Measurements from ENCODE around the gene BCL2L13.

BCL2L13 gene

DNA sequence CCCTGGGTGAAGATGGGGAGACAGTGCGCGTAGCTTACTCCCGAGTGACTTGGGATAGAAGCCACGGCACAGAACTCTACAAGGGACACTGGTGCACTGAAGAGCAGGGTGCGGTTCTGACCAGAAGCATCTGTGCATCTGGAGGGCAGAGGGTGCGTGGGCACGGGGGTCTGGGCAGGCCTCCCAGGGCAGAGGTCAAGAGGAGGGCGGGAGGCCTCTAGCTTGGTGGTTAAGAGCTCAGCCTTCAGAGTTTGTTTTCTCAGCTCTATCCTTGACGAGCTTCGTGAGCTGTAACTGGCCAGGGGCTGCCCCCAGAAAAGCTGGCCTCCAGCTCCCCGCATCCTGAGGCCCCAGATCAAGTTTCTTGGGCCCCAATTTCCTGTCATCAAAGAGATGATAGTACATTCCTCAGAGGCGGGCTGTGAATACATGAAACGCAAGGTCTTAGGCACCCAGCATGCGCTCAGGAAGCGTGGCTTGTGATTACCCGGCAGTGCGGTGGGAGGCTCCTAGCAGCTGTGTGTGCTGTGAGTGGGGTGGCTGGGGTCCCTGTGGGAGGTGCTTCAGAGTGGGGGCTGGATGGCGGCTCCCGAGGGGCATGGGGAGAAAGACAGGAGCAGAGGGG, 141.7 kb downstream of the BCL2L13 start:
- no peaks in the 10 kb centered on the region for H3K27me3 ChIP-seq (ENCODE audit: control insufficient read depth, insufficient read depth, low read length)
- no peaks in the 10 kb centered on the region for H3K36me3 ChIP-seq (ENCODE audit: control insufficient read depth, insufficient read depth, low read length)
- H3K4me1 ChIP-seq (ENCODE audit: control insufficient read depth, insufficient read depth, low read length), result no peaks in the 10 kb centered on the region
- no peak overlapping the region for H3K4me3 ChIP-seq (ENCODE audit: low read depth, low read length)
- no peaks in the 10 kb centered on the region for H3K9me3 ChIP-seq (ENCODE audit: control insufficient read depth, insufficient read depth, low read length)
- H3K9ac ChIP-seq (ENCODE audit: low read depth, low read length), result no peak overlapping the region
